Measurements from ENCODE around the gene TMEM234. TPM values are rescaled to one million over a fixed set of nuclear protein-coding genes. Genes with fewer than 3 reads are reported as not detected.
A peak's percentile ranks its signal among the peaks of the same experiment; 100 is the strongest.

Gene TMEM234
- total RNA-seq, 1 donor from 2014 or later: 49.2 TPM

DNA sequence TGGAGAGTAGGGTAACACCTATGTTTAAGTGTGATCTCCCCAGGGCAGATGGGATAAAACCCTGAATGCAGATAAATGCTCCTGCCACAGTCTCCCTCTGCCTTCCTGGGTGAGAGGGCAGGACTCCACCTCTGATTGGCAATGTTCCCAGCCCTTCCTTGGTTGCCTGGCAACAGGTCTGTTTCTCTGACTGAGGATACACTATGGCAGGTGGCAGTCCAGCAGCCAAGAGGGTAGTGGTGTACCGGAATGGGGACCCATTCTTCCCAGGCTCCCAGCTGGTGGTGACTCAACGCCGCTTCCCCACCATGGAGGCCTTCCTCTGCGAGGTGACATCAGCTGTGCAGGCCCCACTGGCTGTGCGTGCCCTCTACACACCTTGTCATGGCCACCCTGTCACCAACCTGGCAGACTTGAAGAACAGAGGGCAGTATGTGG lies 13.2 kb downstream of the TMEM234 start, which contains the start of gene DCDC2B:
Gene DCDC2B (plus strand): TSS at position 199 of the 438 bp plus-strand sequence. CDS start 5 bp downstream, at position 204.
- no peaks in the 10 kb centered on the region for H3K9me3 Mint-ChIP-seq (ENCODE audit: low read depth)
- TF ChIP-seq, protein P1, sequence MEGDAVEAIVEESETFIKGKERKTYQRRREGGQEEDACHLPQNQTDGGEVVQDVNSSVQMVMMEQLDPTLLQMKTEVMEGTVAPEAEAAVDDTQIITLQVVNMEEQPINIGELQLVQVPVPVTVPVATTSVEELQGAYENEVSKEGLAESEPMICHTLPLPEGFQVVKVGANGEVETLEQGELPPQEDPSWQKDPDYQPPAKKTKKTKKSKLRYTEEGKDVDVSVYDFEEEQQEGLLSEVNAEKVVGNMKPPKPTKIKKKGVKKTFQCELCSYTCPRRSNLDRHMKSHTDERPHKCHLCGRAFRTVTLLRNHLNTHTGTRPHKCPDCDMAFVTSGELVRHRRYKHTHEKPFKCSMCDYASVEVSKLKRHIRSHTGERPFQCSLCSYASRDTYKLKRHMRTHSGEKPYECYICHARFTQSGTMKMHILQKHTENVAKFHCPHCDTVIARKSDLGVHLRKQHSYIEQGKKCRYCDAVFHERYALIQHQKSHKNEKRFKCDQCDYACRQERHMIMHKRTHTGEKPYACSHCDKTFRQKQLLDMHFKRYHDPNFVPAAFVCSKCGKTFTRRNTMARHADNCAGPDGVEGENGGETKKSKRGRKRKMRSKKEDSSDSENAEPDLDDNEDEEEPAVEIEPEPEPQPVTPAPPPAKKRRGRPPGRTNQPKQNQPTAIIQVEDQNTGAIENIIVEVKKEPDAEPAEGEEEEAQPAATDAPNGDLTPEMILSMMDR (IDR thresholded peaks at IDR 0.05; ENCODE audit: unreplicated experiment): no peak
- no peak within 1 kb of the TSS for H3K27ac Mint-ChIP-seq
- H3K36me3 Mint-ChIP-seq (ENCODE audit: insufficient read depth): peaks cover 1% of the 10 kb centered on the region
- no peaks in the 10 kb centered on the region for H3K27me3 Mint-ChIP-seq
- DNase-seq (ENCODE audit: low spot score, unreplicated experiment): no peak
- H3K4me1 Mint-ChIP-seq (ENCODE audit: low read depth): peaks cover 8% of the 10 kb centered on the region
- H3K4me3 Mint-ChIP-seq (ENCODE audit: low read depth): no peak within 1 kb of the TSS

DNA sequence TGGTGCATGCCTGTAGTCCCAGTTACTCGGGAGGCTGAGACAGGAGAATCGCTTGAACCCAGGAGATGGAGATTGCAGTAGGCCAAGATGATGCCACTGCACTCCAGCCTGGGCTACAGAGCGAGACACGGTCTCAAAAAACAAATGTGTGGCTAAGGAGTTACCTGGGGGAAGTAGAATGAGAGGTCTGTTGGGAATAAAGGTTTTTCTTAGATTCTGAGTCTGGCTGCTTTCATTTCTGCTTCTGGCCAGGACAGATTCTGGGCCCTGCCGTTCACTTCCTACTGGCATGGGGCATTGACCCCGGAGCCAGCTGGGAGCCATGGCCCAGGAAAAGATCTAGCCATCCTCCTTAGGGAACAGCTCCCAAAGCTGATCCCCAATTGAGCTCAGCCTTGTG lies 13.7 kb downstream of the TMEM234 start:
- H3K27me3 Mint-ChIP-seq: no peaks in the 10 kb centered on the region

DNA sequence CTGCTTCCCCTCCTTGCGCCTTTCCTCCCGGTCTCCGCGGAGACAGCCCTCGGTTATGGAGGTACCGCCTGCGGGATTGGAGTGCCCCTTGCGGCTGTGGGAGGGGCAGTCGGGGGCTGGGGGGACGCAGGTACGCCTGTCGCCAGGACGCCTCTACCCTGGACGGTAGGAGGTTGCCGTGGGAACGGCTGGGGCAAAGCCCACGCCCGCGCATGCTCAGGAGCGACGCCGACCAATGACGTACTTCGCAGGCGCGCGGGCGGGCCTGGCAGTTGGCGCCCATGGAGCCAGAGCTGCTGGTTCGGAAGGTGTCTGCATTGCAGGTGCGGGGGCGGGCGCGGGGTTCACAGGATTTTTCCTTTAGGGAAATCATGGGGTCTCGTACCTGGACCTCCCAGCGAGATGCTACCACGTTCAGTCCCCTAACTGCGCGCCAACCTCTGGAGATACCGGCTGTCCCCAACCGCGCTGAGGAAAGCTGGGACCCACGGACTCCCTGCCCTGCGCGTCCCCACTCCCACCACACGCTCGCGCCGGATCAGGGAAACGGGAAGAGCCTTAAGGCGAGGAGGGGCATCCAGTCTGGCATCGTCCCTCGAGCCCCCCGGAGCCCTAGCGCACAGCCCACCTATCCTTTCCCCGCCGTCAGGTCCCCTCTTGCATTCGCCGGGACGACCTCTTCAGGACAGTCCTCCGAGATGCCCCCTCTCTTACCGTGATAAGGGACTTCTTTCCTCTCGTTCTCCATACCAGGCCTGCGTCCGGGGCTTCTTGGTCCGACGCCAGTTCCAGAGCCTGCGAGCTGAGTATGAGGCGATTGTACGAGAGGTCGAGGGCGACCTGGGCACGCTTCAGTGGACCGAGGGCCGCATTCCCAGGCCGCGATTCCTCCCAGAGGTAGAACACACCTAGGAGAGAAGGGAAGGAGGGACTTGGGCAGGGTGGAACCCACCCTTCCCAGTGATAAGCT lies 16.5 kb downstream of the TMEM234 start, which contains the start of gene IQCC:
Gene IQCC (plus strand): TSS at position 271 of the 970 bp plus-strand sequence. CDS start 11 bp downstream, at position 282.
- peak within 1 kb of the TSS; percentile 94 for H3K27ac Mint-ChIP-seq
- TF ChIP-seq, protein P1 (IDR thresholded peaks at IDR 0.05; ENCODE audit: unreplicated experiment): peak; percentile 48
- no peaks in the 10 kb centered on the region for H3K9me3 Mint-ChIP-seq (ENCODE audit: low read depth)
- DNase-seq (ENCODE audit: low spot score, unreplicated experiment): peak; percentile 87
- peak within 1 kb of the TSS; percentile 88 for H3K4me3 Mint-ChIP-seq (ENCODE audit: low read depth)
- peaks cover 1% of the 10 kb centered on the region for H3K36me3 Mint-ChIP-seq (ENCODE audit: insufficient read depth)
- peaks cover 13% of the 10 kb centered on the region for H3K4me1 Mint-ChIP-seq (ENCODE audit: low read depth)
- H3K27me3 Mint-ChIP-seq: no peaks in the 10 kb centered on the region

More for the DNA sequence above, 13.7 kb downstream of the TMEM234 start:
- Mint-ChIP-seq H3K4me3 (ENCODE audit: low read depth) (no peak overlapping the region), H3K36me3 (ENCODE audit: insufficient read depth) (peaks cover 1% of the 10 kb centered on the region), H3K27ac (no peak overlapping the region), H3K4me1 (ENCODE audit: low read depth) (peaks cover 8% of the 10 kb centered on the region), H3K9me3 (ENCODE audit: low read depth) (no peaks in the 10 kb centered on the region)
- TF ChIP-seq, protein P1 (IDR thresholded peaks at IDR 0.05; ENCODE audit: unreplicated experiment): no peak
- no peak for DNase-seq (ENCODE audit: low spot score, unreplicated experiment)

DNA sequence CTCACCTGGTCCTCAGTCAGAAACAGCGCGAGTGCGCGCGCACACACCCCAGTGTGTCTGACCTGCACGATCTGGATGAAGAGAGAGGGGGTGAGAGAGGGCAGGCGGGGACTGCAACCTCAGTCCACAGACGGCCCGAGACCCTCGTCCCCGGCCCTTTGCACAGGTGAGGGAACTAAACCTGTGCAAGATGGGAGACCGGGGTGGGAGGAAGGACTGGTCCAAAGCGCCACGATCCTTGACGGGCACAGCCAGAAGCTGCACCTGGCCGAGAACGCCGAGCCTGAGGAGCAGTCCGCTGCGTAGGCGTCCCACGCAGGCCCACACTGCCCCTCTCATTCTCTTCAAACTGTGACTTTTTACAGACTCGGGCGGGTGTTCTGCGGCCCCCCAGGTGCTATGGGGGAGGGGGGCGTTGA lies 17.2 kb downstream of the TMEM234 start:
- Mint-ChIP-seq H3K4me1 (ENCODE audit: low read depth) (peaks cover 19% of the 10 kb centered on the region), H3K27ac (peak overlapping the region; percentile 94), H3K9me3 (ENCODE audit: low read depth) (no peaks in the 10 kb centered on the region), H3K4me3 (ENCODE audit: low read depth) (peak overlapping the region; percentile 88), H3K36me3 (ENCODE audit: insufficient read depth) (peaks cover 1% of the 10 kb centered on the region), H3K27me3 (no peaks in the 10 kb centered on the region)
- DNase-seq (ENCODE audit: low spot score, unreplicated experiment): no peak
- TF ChIP-seq, protein P1 (IDR thresholded peaks at IDR 0.05; ENCODE audit: unreplicated experiment): no peak
